ENCODE data around the gene TLR8.
A peak's percentile ranks its signal among the peaks of the same experiment; 100 is the strongest.
"Not testable (repeated sequence)": the region's sequence is repeated elsewhere in the genome, so short reads cannot be mapped to it uniquely, and the experiment has no call there.

TLR8 gene

DNA sequence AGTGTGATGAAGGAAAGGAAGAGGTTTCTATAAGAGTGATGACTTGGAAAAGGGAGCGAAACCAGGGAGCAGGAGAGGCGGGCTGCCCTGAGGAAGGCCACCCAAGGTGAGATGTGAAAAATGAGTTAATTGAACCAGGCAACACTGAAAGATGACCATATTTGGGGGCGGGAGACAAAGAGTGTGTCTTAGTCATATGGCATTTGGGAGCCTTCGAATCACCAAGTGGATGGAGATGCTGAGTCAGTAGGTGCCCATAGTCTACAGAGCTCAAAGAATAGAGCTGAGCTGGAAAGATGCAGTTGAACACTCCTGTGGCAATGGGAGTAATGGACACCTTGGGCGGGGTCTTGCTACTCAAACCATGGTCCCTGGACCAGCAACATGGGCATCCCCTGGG, 8.3 kb upstream of the TLR8 start:
- DNase-seq (ENCODE audit: low spot score) = no peak

DNA sequence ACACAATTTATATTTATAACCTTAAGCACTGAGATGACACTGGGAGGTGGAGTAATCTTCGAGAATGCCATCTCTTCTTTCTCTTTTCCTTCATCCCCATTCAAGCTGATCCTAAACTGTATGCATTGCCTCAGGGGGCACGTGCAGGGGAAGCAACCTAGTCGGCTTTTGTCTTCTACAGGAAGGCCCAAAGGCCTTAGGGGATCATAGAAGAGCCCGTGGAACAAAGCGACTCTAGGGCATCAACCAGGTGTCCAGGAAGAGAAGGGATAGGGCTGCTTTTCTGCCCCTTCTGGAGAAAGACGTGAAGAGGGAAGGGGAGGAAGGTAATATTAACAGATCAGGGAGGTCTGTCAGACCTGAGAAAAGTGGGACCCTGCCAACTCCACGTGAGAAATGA, 6.9 kb upstream of the TLR8 start:
- no peak for DNase-seq (ENCODE audit: low spot score)

DNA sequence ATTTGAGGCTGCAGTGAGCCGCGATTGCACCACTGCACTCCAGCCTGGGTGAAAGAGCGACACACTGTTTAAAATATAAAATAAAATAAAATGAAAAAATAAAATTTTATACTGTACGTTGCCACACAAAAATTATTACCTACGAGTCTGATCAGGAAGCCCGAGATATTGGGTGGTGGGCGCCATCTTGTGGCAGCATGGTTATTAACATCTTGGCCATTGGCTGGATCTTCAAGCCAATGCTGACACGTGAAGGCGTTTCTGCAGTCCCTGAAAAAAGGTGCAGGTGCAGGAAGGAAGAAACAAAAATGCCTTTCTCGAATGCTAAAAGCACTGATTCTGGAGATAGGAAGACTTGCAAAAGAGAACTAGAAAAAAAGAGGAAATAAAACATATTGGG, 4.9 kb upstream of the TLR8 start:
- DNase-seq (ENCODE audit: low spot score) = peak; percentile 60

DNA sequence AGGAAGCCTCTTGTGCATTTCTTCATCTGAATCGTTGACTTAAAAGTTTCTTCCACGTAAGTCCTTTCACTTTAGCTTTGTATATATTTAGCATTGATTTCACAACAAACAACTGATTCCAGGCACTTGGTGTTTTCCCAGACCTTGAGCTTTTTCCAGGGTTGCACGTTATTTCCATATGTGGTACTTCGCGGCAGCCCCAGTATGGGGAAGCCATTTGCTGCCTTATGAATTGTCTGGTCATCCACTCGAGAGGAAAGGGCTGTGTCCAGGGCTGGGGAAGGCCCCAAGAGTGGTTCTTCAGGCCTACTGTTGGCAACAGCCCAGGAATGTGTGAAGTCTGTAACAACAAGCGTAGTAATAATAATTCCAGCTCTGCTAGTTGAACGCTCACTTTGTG, 2.8 kb upstream of the TLR8 start:
- DNase-seq (ENCODE audit: low spot score) = no peak

DNA sequence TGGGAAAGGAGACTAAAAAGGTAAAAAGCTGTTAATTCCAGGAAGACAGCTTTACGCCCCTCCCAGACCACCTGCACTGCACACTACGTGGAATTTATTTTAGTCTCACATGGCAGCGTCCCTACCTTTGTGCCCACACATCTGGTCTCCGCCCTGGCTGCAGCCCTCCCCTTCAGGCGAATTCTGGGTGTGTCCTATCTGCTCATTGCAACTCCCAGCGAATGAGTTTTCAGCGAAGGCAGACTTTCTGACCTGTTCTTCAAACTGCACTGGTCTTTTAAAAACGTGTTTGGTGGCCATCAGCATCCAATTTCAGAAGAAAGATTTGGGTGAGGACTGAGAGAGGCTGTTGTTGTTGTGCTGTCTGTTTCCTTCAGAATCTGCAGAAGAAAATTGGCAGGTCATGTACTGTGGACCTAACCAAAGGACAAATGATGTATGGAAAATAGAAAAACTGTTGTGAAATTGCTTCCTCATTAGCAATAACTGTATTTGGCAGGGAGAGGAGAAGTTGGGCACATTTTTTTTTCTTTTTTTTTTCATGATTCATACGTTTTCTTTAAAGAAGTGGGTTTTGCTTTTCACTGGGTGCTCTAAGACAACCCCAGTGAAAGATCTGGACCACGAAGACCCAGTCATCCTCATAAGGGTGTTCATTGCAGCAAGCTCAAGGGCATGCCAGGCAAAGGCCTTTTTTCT, 4.2 kb downstream of the TLR8 start:
- no peak for DNase-seq (ENCODE audit: low spot score)

DNA sequence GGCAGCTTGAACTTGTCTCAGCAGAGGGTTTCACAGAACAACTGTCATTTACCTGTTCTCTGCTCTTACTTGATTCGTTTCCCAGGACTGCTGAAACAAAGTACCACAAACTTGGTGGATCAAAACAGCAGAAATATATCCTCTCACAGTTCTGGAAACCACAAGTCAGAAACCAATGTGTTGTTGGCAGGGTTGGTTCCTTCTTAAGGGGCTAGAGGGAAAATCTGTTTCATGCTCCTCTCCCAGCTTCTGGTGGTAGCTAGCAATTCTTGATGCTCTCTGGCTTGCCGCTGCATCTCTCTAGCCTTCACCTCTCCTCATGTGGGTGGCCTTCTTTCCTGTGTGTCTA, 4.7 kb downstream of the TLR8 start:
- no peak for DNase-seq (ENCODE audit: low spot score)

DNA sequence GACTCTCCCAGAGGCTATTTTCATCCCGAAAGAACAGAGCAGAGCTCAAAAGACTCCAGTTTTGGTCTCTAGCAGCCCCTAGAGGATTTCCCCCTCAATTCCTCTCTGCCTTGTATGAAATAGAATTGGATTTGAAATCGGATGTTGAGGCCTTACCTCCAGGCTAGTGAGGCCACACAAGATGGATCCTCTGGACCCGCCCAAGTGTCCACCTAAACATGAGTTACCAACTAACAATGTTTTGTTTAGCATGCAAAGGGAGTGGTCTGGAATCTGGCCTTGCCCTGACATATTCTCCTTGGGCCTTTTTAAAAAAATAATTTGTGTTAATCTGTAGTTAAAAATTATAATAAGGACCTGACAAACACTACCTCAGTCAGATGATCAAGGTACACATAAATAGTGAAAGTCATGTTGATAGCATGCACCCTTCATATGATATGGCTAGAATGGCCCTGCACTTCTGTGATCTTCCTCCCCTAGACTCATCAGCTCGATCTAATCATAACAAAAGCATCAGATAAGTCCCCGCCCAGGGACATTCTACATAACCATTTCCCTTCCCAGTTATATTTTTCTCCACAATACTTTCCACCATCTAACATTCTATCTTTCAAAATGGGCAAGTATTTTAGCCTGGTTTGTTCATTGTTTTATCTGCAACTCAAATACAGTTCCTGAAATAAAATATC, 6.5 kb downstream of the TLR8 start:
- DNase-seq (ENCODE audit: low spot score) = no peak

DNA sequence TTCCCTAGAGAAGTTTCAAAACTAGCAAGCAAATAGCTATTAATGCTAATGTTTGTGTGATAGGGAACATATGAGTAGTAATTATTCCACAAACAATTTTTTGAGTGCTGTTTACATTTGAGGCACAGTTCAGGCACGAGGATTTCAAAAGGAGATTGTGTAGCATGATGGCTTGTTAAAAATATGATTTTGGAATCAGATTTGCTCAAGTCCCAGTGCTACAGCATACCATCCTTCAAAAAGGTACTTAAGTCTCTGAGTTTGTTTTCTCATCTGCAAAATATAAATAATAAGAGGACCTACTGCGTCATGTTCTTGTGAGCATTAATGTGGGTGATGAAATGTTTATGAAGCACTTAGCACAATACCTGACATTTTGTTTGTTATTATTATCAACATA, 11.3 kb downstream of the TLR8 start:
- no peak for DNase-seq (ENCODE audit: low spot score)

DNA sequence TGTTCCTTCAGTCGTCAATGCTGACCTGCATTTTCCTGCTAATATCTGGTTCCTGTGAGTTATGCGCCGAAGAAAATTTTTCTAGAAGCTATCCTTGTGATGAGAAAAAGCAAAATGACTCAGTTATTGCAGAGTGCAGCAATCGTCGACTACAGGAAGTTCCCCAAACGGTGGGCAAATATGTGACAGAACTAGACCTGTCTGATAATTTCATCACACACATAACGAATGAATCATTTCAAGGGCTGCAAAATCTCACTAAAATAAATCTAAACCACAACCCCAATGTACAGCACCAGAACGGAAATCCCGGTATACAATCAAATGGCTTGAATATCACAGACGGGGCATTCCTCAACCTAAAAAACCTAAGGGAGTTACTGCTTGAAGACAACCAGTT, 12.6 kb downstream of the TLR8 start:
- no peak for DNase-seq (ENCODE audit: low spot score)

DNA sequence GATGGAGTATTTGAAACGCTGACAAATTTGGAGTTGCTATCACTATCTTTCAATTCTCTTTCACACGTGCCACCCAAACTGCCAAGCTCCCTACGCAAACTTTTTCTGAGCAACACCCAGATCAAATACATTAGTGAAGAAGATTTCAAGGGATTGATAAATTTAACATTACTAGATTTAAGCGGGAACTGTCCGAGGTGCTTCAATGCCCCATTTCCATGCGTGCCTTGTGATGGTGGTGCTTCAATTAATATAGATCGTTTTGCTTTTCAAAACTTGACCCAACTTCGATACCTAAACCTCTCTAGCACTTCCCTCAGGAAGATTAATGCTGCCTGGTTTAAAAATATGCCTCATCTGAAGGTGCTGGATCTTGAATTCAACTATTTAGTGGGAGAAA, 13.2 kb downstream of the TLR8 start:
- DNase-seq (ENCODE audit: low spot score) = no peak

DNA sequence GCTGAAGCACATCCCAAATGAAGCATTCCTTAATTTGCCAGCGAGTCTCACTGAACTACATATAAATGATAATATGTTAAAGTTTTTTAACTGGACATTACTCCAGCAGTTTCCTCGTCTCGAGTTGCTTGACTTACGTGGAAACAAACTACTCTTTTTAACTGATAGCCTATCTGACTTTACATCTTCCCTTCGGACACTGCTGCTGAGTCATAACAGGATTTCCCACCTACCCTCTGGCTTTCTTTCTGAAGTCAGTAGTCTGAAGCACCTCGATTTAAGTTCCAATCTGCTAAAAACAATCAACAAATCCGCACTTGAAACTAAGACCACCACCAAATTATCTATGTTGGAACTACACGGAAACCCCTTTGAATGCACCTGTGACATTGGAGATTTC, 14.6 kb downstream of the TLR8 start:
- no peak for DNase-seq (ENCODE audit: low spot score)

DNA sequence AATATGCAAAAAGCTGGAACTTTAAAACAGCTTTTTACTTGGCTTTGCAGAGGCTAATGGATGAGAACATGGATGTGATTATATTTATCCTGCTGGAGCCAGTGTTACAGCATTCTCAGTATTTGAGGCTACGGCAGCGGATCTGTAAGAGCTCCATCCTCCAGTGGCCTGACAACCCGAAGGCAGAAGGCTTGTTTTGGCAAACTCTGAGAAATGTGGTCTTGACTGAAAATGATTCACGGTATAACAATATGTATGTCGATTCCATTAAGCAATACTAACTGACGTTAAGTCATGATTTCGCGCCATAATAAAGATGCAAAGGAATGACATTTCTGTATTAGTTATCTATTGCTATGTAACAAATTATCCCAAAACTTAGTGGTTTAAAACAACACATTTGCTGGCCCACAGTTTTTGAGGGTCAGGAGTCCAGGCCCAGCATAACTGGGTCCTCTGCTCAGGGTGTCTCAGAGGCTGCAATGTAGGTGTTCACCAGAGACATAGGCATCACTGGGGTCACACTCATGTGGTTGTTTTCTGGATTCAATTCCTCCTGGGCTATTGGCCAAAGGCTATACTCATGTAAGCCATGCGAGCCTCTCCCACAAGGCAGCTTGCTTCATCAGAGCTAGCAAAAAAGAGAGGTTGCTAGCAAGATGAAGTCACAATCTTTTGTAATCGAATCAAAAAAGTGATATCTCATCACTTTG, 15.6 kb downstream of the TLR8 start:
- DNase-seq (ENCODE audit: low spot score) = no peak

DNA sequence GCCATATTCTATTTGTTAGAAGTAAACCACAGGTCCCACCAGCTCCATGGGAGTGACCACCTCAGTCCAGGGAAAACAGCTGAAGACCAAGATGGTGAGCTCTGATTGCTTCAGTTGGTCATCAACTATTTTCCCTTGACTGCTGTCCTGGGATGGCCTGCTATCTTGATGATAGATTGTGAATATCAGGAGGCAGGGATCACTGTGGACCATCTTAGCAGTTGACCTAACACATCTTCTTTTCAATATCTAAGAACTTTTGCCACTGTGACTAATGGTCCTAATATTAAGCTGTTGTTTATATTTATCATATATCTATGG, 16.1 kb downstream of the TLR8 start:
- no peak for DNase-seq (ENCODE audit: low spot score)

DNA sequence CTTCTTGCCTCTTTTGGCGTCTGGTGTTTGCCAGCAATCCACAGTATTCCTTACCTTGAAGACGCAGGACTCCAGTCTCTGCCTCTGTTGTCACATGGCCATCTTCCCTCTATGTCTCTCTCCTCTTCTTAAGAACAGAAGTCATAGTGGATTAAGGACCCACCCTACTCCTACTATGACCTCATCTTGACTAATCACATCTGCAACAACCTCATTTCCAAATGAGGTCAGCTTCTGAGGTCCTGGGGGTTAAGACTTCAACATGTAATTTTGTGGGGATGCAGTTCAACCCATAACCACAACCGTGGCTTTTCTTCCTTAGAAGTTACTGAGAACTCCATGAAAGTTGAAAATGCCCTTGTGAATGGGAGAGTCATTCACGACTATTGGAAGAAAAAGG, 23.3 kb downstream of the TLR8 start:
- DNase-seq (ENCODE audit: low spot score) = no peak

DNA sequence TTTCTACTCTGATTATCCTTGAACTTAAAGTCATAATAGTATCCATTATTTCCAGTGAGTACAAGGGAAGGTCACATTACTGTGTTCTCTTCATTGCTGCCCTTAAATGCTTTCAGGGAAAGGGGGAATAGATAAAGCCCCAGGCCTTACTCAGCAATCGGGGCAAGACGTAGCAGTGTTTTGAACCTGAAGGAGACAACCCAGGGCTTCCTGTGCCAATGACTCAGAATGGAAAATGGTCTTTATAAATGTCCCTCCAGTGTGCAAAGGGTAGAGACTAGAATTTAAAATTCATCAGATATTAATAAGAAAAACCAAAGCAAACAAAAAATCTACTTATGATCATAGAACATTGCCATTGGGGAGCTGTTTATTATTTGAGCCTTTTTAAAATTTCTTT, 23.7 kb downstream of the TLR8 start:
- DNase-seq (ENCODE audit: low spot score) = no peak

DNA sequence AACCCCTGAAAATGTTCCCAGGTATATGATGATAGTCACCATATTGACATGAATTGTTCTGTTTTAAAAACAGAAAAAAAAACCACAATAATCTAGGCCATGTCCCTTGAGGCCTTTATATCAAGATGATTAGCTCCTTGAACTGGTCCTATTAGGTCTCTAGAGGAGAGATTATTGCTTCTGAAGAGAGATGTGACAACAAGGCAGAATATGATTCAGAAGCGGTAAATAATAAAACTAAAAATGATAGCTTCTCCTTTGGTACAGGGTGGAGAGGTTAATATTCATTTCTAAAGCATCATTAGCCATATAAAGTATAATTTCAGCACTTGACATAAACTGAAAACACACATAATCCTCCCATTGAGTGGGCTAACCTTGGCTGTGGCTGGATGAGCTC, 25.8 kb downstream of the TLR8 start:
- no peak for DNase-seq (ENCODE audit: low spot score)

DNA sequence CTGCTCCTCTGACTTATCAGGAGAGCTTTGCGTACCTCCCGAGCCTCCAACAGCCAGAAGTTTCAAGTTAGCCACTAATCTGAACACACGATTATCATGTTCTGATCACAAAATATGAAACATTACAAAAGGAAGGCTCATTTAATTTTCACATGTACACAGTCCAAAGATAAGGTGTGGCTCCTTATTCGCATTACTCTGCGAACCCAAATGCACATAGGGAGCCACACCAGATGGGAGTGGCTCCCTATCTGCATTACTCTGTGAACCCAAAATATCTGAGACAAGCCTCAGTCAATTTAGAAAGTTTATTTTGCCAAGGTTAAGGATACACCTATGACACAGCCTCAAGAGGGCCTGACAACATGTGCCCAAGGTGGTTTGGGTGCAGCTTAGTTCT, 28.4 kb downstream of the TLR8 start:
- no peak for DNase-seq (ENCODE audit: low spot score)

DNA sequence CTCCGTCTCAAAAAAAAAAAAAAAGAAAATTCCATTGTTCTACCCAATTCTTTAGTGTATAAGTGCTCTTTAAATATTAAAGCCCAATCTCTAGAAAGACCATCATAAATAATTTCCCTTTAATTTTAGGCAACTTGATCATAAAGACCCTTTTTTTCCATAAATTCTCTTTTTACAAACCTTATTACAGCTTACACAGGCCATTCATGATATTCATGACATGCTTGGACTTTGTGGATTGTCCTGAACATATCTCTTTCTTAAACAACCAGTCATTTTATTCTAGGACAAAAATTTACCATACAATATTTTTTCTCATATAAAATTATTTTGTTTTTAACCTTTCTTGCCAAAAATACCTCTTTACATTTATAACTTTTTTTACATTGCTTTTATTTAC, 30.5 kb downstream of the TLR8 start:
- DNase-seq (ENCODE audit: low spot score) = no peak

DNA sequence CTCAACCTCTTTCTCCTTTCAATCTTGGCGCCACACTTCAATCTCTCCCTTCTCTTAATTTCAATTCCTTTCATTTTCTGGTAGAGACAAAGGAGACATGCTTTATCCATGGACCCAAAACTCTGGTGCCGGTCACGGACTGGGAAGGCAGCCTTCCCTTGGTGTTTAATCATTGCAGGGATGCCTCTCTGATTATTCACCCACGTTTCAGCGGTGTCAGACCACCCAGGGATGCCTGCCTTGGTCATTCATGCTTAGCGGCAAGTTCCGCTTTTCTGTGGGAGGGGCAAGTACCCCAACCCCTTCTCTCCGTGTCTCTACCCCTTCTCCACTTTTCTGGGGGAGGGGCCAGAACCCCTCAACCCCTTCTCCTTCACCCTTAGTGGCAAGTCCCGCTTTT, 34.1 kb downstream of the TLR8 start:
- not testable (repeated sequence) for DNase-seq (ENCODE audit: low spot score)

DNA sequence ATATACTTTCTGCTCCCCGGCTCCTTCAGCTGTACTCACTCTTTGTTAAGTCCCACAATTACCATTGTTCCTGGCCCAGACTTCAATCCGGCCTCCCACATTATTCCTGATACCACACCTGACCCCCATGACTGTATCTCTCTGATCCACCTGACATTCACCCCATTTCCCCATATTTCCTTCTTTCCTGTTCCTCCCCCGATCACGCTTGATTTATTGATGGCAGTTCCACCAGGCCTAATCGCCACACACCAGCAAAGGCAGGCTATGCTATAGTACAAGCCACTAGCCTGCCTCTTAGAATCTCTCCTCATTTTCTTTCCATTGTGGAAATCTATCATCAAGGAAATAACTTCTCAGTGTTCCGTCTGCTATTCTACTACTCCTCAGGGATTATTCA, 37.2 kb downstream of the TLR8 start:
- not testable (repeated sequence) for DNase-seq (ENCODE audit: low spot score)

DNA sequence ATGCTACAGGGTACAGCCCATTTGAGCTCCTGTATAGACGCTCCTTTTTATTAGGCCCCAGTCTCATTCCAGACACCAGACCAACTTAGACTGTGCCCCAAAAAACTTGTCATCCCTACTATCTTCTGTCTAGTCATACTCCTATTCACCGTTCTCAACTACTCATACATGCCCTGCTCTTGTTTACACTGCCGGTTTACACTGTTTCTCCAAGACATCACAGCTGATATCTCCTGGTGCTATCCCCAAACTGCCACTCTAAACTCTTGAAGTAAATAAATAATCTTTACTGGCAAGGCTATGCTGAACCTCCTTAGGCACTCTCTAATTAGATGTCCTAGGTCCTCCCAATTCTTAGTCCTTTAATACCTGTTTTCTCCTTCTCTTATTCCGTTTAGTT, 38.0 kb downstream of the TLR8 start:
- not testable (repeated sequence) for DNase-seq (ENCODE audit: low spot score)

DNA sequence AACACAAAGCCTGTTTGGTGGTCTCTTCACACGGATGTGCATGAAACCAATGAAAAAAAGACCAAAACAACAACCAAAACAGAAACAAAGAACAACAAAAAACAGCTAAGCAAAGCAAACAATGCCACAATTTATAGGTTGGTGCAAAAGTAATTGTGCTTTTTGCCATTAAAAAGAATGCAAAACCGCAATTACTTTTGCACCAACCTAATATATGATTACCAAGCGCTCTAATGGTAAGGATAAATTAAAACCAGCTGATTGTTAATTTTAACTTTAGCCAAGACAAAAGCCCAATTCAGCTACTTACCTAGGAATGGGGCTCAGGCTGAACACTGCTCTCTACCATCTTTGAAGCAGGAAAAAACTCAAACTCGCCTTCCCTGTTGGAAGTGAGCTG, 39.1 kb downstream of the TLR8 start:
- no peak for DNase-seq (ENCODE audit: low spot score)

DNA sequence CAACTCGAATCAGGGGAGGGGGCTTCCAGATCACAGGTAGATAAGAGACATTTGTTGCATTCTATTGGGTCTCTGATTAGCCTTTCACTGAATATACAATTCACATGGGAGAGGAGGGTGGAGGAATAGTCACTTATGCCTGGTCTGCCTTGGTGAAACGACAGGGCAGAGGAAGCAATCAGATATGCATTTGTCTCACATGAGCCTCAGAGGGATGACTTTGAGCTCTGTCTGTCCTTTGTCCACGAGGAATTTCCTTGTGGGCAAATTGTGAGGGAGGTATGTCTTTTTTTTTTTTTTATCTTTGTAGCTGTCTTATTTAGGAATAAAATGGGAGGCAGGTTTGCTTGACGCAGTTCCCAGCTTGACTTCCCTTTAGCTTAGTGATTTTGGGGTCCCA, 40.0 kb downstream of the TLR8 start:
- DNase-seq (ENCODE audit: low spot score) = no peak
